ENCODE data around the gene KIAA1755.
"Not testable (repeated sequence)": the region's sequence is repeated elsewhere in the genome, so short reads cannot be mapped to it uniquely, and the experiment has no call there.

The KIAA1755 gene

GRCh38 chr20:38284893-38285444 lies 24.4 kb upstream of the KIAA1755 start:
- Histone ChIP-seq H3K9me3 (ENCODE audit: insufficient read depth, low read depth, low read length) (no peaks in the 10 kb centered on the region), H3K36me3 (ENCODE audit: insufficient read depth, low read length) (no peaks in the 10 kb centered on the region), H3K4me1 (ENCODE audit: insufficient read depth, low read length) (no peaks in the 10 kb centered on the region), H3K27me3 (ENCODE audit: insufficient read depth, low read length) (no peaks in the 10 kb centered on the region), H3K27ac (ENCODE audit: low read depth, low read length) (no peak overlapping the region), H3K9ac (ENCODE audit: low read depth, low read length) (no peak overlapping the region), H3K4me3 (ENCODE audit: low read length) (no peak overlapping the region)
- 92% methylated on average over 5 of the region's 5 CpGs for WGBS

DNA sequence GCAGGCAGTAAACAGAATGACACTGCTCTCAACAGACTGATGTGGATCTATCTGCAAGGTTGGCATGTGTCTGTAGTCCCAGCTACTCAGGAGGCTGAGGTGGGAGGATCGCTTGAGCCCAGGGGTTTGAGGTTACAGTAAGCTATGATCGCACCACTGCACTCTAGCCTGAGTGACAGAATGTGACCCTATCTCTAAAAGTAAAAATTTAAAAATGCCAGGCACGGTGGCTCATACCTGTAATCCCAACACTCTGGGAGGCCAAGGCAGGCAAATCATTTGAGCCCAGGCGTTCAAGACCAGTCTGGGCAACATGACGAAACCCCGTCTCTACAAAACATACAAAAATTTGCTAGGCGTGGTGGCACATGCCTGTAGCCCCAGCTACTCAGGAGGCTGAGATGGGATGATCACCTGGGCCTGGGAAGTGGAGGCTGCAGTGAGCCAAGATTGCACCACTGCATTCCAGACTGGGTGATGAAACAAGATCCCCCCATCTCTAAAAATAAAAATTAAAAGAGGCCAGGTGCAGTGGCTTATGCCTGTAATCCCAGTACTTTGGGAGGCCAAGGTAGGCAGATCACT lies 23.6 kb upstream of the KIAA1755 start:
- H3K27me3 ChIP-seq (ENCODE audit: insufficient read depth, low read length); H3K27ac ChIP-seq (ENCODE audit: low read depth, low read length); H3K4me3 ChIP-seq (ENCODE audit: low read length); H3K4me1 ChIP-seq (ENCODE audit: insufficient read depth, low read length); H3K36me3 ChIP-seq (ENCODE audit: insufficient read depth, low read length); H3K9me3 ChIP-seq (ENCODE audit: insufficient read depth, low read depth, low read length); H3K9ac ChIP-seq (ENCODE audit: low read depth, low read length): not testable (repeated sequence)
- 96% methylated on average over 7 of the region's 7 CpGs for WGBS

DNA sequence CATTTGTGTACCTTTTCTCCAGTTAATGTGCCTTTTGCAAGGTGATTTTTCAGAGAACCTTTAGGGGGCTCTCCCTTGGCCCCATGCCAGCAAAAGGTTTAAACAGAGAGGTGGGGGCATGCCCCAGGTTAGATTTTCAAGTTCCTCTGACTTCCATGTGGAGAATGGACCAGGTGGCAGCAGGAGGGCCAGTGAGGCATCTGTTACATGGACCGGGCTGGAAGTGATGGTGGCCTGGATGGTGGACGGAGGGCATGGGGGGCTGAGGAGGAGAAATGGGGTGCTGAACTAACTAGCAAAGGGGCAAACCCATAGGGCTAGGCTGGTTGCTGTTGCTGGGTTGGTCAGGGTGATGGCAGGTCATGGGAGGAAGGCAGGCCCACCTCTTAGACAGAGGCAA lies 22.7 kb upstream of the KIAA1755 start:
- no peak overlapping the region for H3K4me3 ChIP-seq (ENCODE audit: low read length)
- H3K27ac ChIP-seq (ENCODE audit: low read depth, low read length): no peak overlapping the region
- no peaks in the 10 kb centered on the region for H3K36me3 ChIP-seq (ENCODE audit: insufficient read depth, low read length)
- H3K9ac ChIP-seq (ENCODE audit: low read depth, low read length): no peak overlapping the region
- 97% methylated on average over 2 of the region's 2 CpGs for WGBS
- H3K4me1 ChIP-seq (ENCODE audit: insufficient read depth, low read length): no peaks in the 10 kb centered on the region
- no peaks in the 10 kb centered on the region for H3K27me3 ChIP-seq (ENCODE audit: insufficient read depth, low read length)
- H3K9me3 ChIP-seq (ENCODE audit: insufficient read depth, low read depth, low read length): no peaks in the 10 kb centered on the region

GRCh38 chr20:38281176-38281915 lies 20.8 kb upstream of the KIAA1755 start:
- H3K27ac ChIP-seq (ENCODE audit: low read depth, low read length); H3K4me1 ChIP-seq (ENCODE audit: insufficient read depth, low read length); H3K9me3 ChIP-seq (ENCODE audit: insufficient read depth, low read depth, low read length); H3K4me3 ChIP-seq (ENCODE audit: low read length); H3K36me3 ChIP-seq (ENCODE audit: insufficient read depth, low read length); H3K27me3 ChIP-seq (ENCODE audit: insufficient read depth, low read length); H3K9ac ChIP-seq (ENCODE audit: low read depth, low read length): not testable (repeated sequence)
- WGBS: 76% methylated on average over 6 of the region's 6 CpGs

DNA sequence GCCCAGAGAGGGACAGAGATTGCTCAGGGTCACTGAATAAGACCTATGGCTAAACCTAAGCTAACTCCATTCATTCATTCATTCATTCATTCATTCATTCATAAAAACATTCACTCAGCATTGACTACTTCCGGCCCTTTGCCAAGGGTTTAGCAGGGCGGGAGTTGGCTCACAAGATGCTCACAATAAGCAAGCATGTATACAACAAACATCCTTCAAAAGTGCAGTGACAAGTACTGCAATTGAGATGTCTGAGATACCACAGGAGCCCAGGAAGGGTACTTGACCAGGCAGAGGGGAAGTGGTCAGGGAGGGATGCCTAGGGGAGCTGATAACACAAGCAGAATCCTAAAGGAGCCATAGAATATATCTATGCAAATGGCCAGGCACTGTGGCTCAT lies 18.2 kb upstream of the KIAA1755 start:
- no peak overlapping the region for H3K27ac ChIP-seq (ENCODE audit: low read depth, low read length)

GRCh38 chr20:38278131-38278530 lies 17.6 kb upstream of the KIAA1755 start:
- 86% methylated on average over 14 of the region's 14 CpGs for WGBS
- H3K4me1 ChIP-seq (ENCODE audit: insufficient read depth, low read length): 0 out of 2 replicates have a peak, but pooled peaks cover 2% of the 10 kb centered on the region
- no peaks in the 10 kb centered on the region for H3K36me3 ChIP-seq (ENCODE audit: insufficient read depth, low read length)
- H3K9me3 ChIP-seq (ENCODE audit: insufficient read depth, low read depth, low read length): no peaks in the 10 kb centered on the region
- H3K27ac ChIP-seq (ENCODE audit: low read depth, low read length): no peak overlapping the region
- H3K4me3 ChIP-seq (ENCODE audit: low read length): no peak overlapping the region
- no peaks in the 10 kb centered on the region for H3K27me3 ChIP-seq (ENCODE audit: insufficient read depth, low read length)
- H3K9ac ChIP-seq (ENCODE audit: low read depth, low read length): no peak overlapping the region

More for the DNA sequence above, 18.2 kb upstream of the KIAA1755 start:
- H3K27me3 ChIP-seq (ENCODE audit: insufficient read depth, low read length): no peaks in the 10 kb centered on the region
- H3K36me3 ChIP-seq (ENCODE audit: insufficient read depth, low read length): no peaks in the 10 kb centered on the region
- H3K4me3 ChIP-seq (ENCODE audit: low read length): no peak overlapping the region
- WGBS: over 99% methylated on average over 2 of the region's 2 CpGs
- no peak overlapping the region for H3K9ac ChIP-seq (ENCODE audit: low read depth, low read length)
- H3K9me3 ChIP-seq (ENCODE audit: insufficient read depth, low read depth, low read length): no peaks in the 10 kb centered on the region
- 0 out of 2 replicates have a peak, but pooled peaks cover 2% of the 10 kb centered on the region for H3K4me1 ChIP-seq (ENCODE audit: insufficient read depth, low read length)

GRCh38 chr20:38277691-38278090 lies 17.2 kb upstream of the KIAA1755 start:
- Histone ChIP-seq H3K36me3 (ENCODE audit: insufficient read depth, low read length) (no peaks in the 10 kb centered on the region), H3K4me1 (ENCODE audit: insufficient read depth, low read length) (0 out of 2 replicates have a peak, but pooled peaks cover 2% of the 10 kb centered on the region), H3K27ac (ENCODE audit: low read depth, low read length) (no peak overlapping the region), H3K27me3 (ENCODE audit: insufficient read depth, low read length) (no peaks in the 10 kb centered on the region), H3K9ac (ENCODE audit: low read depth, low read length) (no peak overlapping the region), H3K9me3 (ENCODE audit: insufficient read depth, low read depth, low read length) (no peaks in the 10 kb centered on the region), H3K4me3 (ENCODE audit: low read length) (no peak overlapping the region)
- WGBS: 94% methylated on average over 2 of the region's 2 CpGs

DNA sequence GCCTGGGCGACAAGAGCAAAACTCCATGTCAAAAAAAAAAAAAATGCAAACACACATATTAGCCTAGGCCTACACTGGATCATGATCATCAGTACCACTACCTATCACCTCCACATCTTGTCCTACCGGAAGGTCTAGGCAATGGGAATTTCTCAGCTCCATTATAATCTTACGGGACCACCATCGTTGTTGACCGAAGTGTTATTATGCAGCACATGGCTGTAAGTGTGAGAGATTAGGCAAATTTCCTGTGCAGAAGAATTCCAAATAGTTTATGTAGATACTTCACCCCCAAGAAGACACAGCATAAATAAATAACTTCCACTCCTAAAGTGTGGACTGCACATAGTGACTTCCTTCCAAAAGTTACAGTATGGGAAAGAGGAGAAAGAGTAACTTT lies 16.8 kb upstream of the KIAA1755 start:
- Histone ChIP-seq H3K27me3 (ENCODE audit: insufficient read depth, low read length) (no peaks in the 10 kb centered on the region), H3K4me1 (ENCODE audit: insufficient read depth, low read length) (0 out of 2 replicates have a peak, but pooled peaks cover 2% of the 10 kb centered on the region), H3K27ac (ENCODE audit: low read depth, low read length) (no peak overlapping the region), H3K4me3 (ENCODE audit: low read length) (no peak overlapping the region), H3K36me3 (ENCODE audit: insufficient read depth, low read length) (no peaks in the 10 kb centered on the region), H3K9ac (ENCODE audit: low read depth, low read length) (no peak overlapping the region), H3K9me3 (ENCODE audit: insufficient read depth, low read depth, low read length) (no peaks in the 10 kb centered on the region)
- 98% methylated on average over 4 of the region's 5 CpGs for WGBS

GRCh38 chr20:38275815-38276550 lies 15.4 kb upstream of the KIAA1755 start:
- H3K9ac ChIP-seq (ENCODE audit: low read depth, low read length): no peak overlapping the region

DNA sequence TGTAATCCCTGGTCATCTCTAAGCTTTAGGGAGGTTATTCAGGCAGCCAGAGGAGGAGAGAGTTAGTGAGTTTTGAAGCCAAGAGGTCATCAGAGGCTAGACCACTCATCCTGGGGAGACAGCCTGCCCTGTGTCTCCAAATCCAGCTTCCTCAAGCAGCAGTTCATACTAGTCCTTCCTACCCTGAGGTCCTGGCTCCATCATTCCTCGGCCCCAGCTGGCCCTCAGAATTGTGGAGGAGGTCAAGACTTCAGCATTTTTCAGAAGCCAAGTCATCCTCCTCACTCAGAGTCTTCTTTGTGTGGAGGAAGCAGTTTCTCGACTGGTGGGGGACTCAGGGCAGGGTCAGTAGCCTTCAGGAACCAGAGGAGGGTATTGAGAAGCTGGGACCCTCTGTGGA lies 12.4 kb upstream of the KIAA1755 start:
- no peaks in the 10 kb centered on the region for H3K27me3 ChIP-seq (ENCODE audit: insufficient read depth, low read length)
- H3K4me3 ChIP-seq (ENCODE audit: low read length): no peak overlapping the region
- H3K27ac ChIP-seq (ENCODE audit: low read depth, low read length): no peak overlapping the region
- 0 out of 2 replicates have a peak, but pooled peaks cover 2% of the 10 kb centered on the region for H3K4me1 ChIP-seq (ENCODE audit: insufficient read depth, low read length)
- no peaks in the 10 kb centered on the region for H3K36me3 ChIP-seq (ENCODE audit: insufficient read depth, low read length)
- H3K9ac ChIP-seq (ENCODE audit: low read depth, low read length): no peak overlapping the region
- 86% methylated on average over 2 of the region's 2 CpGs for WGBS
- H3K9me3 ChIP-seq (ENCODE audit: insufficient read depth, low read depth, low read length): no peaks in the 10 kb centered on the region

More at GRCh38 chr20:38275815-38276550, 15.4 kb upstream of the KIAA1755 start:
- Histone ChIP-seq H3K27ac (ENCODE audit: low read depth, low read length) (no peak overlapping the region), H3K27me3 (ENCODE audit: insufficient read depth, low read length) (no peaks in the 10 kb centered on the region), H3K9me3 (ENCODE audit: insufficient read depth, low read depth, low read length) (no peaks in the 10 kb centered on the region), H3K36me3 (ENCODE audit: insufficient read depth, low read length) (no peaks in the 10 kb centered on the region), H3K4me3 (ENCODE audit: low read length) (no peak overlapping the region), H3K4me1 (ENCODE audit: insufficient read depth, low read length) (0 out of 2 replicates have a peak, but pooled peaks cover 2% of the 10 kb centered on the region)
- 94% methylated on average over 9 of the region's 12 CpGs for WGBS

DNA sequence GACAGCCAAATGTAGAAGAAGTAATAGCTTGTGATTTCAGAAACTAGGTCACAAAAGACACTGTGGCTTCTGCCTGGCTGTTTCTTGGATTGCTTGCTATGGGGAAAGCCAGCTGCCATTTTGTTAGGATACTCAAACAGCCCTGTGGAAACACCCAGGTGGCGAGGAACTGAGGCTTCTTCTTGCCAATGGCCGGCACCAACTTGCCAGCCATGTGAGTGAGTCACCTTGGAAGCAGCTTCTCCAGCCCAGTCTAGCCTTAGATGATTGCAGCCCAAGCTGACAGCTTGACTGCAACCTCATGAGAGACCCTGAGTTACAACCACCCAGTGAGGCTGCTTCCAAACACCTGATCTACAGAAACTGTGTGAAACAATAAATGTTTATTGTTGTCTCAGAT lies 11.9 kb upstream of the KIAA1755 start:
- no peaks in the 10 kb centered on the region for H3K9me3 ChIP-seq (ENCODE audit: insufficient read depth, low read depth, low read length)
- 88% methylated on average over 2 of the region's 2 CpGs for WGBS
- no peak overlapping the region for H3K27ac ChIP-seq (ENCODE audit: low read depth, low read length)
- H3K9ac ChIP-seq (ENCODE audit: low read depth, low read length): no peak overlapping the region
- H3K4me1 ChIP-seq (ENCODE audit: insufficient read depth, low read length): 0 out of 2 replicates have a peak, but pooled peaks cover 2% of the 10 kb centered on the region
- no peaks in the 10 kb centered on the region for H3K27me3 ChIP-seq (ENCODE audit: insufficient read depth, low read length)
- H3K36me3 ChIP-seq (ENCODE audit: insufficient read depth, low read length): no peaks in the 10 kb centered on the region
- no peak overlapping the region for H3K4me3 ChIP-seq (ENCODE audit: low read length)

Measured in HUES64 (cell line).